VCaP (cell line): ENCODE measurements around the gene STOX2.

Source experiments
- H3K27ac ChIP-seq: fragments of 450-650 bp; 2 replicates; pipeline ENCODE4 v1.5.1; 2017
- TF ChIP-seq, protein P1 (sequence below): fragments of 450-650 bp; conservative IDR thresholded peaks from 2 replicates; pipeline ENCODE4 v1.5.1; 2017; ENCODE audit warnings: mild to moderate bottlenecking, moderate library complexity

The STOX2 gene

DNA sequence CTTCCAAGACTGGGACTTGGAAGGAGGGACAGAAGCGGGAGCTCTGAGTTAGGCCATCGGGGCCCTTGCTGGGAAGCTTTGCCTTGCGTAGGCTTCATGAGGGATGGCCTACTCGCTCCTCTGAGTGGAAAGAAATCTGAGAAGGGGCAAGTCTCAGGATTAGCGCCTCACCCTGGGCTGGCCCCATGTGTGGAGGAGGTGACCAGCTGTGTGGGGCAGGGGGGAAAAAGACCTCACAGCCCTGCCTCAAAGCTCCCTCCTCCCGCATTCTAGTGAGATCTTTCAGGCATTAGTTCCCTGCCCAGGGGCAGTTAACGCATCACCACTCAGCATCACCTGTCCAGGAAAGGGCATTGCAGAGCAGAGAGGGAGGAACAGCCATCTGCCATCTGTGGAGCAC is 156.5 kb downstream of the STOX2 start:
- TF ChIP-seq, protein P1, sequence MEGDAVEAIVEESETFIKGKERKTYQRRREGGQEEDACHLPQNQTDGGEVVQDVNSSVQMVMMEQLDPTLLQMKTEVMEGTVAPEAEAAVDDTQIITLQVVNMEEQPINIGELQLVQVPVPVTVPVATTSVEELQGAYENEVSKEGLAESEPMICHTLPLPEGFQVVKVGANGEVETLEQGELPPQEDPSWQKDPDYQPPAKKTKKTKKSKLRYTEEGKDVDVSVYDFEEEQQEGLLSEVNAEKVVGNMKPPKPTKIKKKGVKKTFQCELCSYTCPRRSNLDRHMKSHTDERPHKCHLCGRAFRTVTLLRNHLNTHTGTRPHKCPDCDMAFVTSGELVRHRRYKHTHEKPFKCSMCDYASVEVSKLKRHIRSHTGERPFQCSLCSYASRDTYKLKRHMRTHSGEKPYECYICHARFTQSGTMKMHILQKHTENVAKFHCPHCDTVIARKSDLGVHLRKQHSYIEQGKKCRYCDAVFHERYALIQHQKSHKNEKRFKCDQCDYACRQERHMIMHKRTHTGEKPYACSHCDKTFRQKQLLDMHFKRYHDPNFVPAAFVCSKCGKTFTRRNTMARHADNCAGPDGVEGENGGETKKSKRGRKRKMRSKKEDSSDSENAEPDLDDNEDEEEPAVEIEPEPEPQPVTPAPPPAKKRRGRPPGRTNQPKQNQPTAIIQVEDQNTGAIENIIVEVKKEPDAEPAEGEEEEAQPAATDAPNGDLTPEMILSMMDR: no peak

DNA sequence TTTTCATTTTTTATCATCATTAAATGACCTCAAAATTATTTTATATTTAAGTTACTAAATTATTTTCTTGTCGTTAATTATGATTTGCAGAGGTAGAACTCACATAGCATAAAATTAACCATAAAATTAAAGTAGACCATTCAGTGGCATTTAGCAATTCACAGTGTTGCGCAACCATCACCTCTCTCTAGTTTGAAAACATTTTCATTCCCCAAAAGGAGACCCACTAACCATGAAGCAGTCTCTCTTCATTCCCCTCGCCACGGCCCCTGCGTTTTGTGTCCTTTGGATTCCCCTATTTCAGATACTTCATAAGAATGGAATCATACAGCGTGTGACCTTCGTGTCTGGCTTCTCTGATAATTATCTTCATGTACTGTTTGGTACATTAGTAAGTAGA is 157.7 kb downstream of the STOX2 start:
- TF ChIP-seq, protein P1: no peak
- no peak overlapping the region for H3K27ac ChIP-seq

More for the DNA sequence above, 156.5 kb downstream of the STOX2 start:
- no peak overlapping the region for H3K27ac ChIP-seq

DNA sequence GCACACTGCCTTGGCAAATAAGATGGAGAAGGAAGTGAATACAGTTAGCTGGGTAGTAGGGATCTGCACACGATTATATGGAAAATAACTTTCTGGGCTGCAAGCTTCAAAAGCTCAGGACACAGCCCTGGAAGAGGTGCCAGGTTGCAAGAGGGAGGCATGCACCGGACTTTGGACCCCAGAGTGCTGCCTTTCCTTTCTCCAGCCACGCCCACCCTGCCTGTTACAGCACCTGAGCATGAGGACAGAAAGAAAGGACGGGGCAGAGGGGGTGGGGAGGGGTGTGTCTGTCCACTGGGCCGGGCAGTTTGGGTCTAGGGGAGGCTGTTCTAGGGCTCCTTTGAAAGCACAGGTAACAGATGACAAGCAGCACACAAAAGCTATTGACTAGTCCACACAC is 159.8 kb downstream of the STOX2 start:
- TF ChIP-seq, protein P1: no peak
- H3K27ac ChIP-seq: no peak overlapping the region

DNA sequence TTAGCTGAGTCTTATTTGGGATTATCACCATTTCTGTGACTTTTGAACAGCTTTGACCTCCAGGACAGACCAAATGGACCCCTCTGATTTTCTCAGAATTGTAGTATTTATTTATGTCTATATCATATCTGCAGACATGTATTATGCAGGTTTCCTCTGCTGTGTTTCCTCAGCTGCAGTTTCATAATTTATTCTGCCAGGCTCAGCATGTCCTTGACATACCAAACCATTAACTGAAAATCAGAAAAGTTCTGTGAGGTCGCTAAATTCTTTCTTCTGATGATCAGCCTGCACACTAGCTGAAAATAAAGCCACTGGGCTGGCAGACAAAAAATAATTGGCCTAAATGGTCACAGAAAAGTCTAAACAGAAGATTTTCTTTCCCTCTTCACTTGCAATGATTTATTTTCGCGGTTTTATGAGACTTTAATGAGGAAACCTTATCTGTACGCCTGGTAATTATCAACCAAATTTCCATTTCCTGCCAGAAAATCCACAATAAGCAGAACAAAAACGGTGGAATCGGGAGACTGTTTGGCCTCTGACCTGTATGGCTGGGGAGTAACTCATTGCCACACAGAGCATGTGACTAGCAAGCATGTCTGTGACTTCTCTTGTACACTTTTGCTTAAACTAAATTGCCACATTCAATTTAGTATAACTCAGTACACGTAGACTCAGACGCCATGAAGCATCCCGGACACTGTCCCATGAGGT is 161.6 kb downstream of the STOX2 start:
- H3K27ac ChIP-seq: peak overlapping the region; percentile 72
- TF ChIP-seq, protein P1: no peak

DNA sequence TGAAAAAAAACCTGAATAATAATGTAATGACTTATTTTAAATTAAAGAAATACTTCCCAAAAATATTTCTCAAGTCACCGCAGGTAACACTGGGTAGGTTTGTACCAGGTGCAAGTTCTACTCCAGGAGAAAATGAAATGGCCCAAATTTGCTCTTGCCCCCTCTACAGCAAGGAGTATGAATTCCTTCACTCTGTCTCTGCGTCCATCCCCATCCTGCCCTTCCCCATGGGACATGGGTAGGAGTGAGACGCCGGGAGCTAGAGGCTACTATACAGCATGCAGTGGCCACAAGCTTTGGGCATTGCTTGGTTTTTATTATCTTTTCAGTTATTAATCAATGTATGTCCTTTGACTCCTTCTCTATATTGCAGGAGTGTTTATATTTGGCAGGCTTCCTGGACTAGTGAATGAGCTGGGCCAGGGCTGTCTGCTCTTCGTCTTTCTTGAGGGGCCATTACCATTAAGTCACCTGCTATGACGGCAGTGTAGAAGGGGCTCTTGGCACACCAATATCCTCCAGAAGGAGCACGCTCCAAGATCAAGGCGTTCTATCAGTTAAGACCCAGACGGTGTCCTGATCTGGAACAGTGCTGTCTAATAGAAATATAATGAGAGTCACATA is 162.9 kb downstream of the STOX2 start:
- peak overlapping the region; percentile 72; the same call in 1 of the 2 replicates for H3K27ac ChIP-seq
- TF ChIP-seq, protein P1: no peak
